Peyer's patch (tissue), 4 donors: Measurements from ENCODE around the gene ROR1.

Experiments
- POLR2A ChIP-seq, 2 donors: fragments of 450-650 bp; IDR thresholded peaks; one replicate each; pipeline ENCODE4 v1.5.1; 2017; ENCODE audit warnings: antibody characterized with exemption in 2 of 2, mild to moderate bottlenecking in 2 of 2, moderate library complexity in 2 of 2
- TF ChIP-seq, protein P1 (sequence below), 6 experiments: fragments of 450-650 bp in 4 of 6; fragments of 200-600 bp in 2 of 6; sonication (generic) in 1 of 6; IDR thresholded peaks; one replicate each; pipeline ENCODE4 v1.5.1; 2017 to 2019; ENCODE audit warnings: antibody characterized with exemption in 6 of 6, mild to moderate bottlenecking in 3 of 6, moderate library complexity in 1 of 6

DNA sequence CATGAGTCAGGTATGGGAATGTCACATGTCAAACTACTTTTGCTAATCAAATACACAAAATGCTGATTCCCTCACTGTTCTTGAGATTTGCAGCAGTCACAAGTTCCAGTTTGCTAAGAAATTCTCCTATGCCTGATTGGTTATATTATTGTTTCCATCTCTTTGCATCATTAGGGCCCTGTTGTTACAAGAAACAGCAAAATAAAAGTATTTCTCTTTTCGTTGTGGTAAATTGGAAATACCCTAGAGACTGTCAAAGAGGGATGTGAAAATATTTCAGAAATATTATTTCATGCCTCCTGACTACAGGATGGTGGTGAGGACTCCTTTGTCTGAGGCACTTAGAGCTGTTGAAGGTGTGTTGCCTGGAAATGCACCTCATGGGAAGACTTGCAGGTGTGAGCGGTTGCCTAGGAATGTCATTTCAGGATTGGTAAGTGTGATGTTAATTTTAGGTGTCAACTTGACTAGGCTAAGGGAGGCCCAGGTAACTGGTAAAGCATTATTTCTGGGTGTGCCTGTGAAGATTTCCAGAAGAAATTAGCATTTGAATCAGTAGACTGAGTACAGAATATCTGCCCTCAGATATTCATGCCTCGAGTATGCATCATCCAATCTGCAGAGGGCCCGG lies 117.4 kb downstream of the ROR1 start:
- TF ChIP-seq, protein P1, sequence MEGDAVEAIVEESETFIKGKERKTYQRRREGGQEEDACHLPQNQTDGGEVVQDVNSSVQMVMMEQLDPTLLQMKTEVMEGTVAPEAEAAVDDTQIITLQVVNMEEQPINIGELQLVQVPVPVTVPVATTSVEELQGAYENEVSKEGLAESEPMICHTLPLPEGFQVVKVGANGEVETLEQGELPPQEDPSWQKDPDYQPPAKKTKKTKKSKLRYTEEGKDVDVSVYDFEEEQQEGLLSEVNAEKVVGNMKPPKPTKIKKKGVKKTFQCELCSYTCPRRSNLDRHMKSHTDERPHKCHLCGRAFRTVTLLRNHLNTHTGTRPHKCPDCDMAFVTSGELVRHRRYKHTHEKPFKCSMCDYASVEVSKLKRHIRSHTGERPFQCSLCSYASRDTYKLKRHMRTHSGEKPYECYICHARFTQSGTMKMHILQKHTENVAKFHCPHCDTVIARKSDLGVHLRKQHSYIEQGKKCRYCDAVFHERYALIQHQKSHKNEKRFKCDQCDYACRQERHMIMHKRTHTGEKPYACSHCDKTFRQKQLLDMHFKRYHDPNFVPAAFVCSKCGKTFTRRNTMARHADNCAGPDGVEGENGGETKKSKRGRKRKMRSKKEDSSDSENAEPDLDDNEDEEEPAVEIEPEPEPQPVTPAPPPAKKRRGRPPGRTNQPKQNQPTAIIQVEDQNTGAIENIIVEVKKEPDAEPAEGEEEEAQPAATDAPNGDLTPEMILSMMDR (IDR thresholded peaks at IDR 0.05) = no peak
- TF ChIP-seq POLR2A (IDR thresholded peaks at IDR 0.05) = no peak
